Measurements from ENCODE around the gene SPON2.

- no peak for TF ChIP-seq CTCF (IDR thresholded peaks at IDR 0.05)
- no peak for TF ChIP-seq EZH2 (IDR thresholded peaks at IDR 0.05)
- TF ChIP-seq EZH2phosphoT487 (IDR thresholded peaks at IDR 0.05): no peak
Measured at GRCh38 chr4:1195891-1196401, 23.6 kb upstream of the SPON2 start.

Measured in neural progenitor cell (in vitro differentiated cells).